UCSD-AML1 (cell line): ENCODE data around the gene SCGB3A1.

Source experiments
- DNase-seq: peaks from one replicate; lab custom pipeline; 2025; ENCODE audit not compliant: unreplicated experiment; lab: John Stamatoyannopoulos, UW

SCGB3A1 gene

DNA sequence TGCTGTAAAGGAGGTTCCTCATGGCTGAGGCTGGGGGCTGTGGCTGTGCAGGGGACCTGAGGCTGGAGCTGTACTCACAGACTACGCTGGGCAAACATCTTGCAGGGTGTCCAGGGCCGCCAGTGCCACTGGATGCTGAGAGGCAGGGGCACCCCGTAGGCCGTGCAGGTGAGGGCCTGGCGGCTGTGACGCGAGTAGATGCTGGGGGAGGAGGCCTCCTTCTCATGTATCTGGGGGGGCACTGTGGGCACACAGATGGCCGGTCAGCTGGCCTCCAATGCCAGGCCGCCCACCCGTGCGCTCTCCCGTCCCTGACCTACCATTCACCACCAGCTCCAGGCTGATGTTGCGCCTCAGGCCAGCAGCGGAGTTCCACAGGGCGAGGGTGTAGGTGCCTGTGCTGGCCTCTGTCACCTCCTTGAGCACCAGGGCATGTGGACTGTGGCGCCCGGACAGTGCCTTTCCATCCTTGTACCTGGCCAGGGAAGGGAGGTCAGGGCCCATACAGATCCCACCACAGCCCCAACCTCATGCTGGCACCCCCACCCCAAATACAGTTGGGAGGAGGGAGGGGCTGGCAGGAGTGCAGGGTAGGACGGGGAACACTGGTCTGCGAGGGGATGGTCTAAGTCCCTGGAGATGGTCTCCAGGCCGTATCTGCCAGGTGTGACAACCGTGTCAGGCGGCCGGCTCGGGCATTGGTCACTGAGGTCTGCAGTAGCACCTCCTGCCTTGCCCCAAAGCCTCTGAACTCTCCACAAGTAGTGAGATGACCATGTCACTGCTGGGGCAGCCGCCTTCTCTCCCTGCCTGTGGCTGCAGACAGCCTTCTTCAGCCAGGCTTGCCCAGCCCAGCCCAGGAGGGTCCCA, 34.7 kb upstream of the SCGB3A1 start:
- DNase-seq, result no peak

DNA sequence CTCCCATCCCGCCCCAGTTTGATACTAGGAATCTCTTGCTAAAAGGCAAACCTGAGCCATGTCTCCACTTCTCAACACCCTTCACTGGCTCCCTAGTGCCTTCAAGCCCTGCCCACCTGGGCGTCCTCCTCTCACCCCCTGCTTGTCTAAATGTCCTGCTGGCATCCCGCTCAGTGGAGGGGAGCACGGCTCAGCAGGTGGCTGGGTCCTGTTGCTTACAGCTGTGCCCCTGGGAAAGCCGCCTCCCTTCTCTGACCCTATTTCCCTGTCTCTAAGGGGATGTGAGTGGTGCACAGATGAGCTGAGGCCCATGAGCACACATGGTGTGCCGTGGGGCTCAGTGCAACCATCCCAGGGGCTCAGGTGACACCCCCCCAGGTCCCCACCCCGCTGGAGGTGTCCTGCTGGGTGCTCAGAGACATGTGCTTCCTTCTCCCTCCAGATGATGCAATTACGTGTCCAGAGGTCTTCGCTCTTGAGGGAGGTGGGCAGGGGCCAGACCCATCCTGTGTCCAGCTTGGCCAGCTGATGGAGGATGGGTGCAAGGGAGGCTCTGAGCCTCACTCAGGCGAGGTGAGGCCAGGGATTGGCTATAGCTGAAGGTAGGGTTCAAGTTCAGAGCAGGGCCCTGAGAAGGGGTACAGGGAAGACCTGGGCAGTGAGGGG, 34.0 kb upstream of the SCGB3A1 start:
- DNase-seq, result no peak

DNA sequence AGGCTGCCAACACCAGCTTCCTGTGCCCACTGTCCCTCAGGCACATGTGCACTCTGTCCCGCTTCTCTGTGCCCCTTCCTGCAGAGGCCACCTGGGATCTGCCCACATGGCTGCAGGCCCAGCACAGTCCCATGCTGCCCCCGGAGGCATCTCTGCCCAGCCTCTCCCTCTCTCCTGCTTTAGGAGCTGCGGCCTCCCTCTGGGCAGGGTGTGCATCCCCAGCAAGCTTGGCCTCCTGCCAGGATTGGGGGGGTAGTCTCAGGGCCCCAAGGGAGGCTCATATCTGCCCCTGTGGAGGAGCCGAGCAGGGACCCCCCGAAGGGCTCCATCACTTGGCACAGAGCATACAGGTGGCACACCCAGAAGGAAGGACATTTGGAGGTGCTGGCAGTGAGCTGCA, 33.3 kb upstream of the SCGB3A1 start:
- DNase-seq, result no peak

DNA sequence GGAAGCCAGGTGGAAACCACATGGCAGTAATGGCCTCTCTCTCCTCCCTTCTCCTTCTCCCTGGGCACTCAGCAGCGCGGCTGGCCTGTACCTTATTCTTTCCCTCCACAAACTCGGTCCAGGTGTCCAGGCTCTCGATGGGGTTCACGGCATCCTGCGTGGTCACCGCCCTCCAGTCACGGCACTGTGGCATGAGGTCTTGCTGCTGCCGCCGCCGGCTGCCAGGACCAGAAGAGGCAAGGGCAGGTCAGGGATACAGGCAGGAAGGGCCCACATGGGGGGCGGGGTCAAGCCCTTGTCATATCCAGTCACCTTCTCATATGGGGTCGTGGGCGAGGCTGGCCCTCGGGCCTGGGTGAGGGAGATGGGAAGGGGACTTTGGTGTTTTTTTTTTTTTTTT, 32.5 kb upstream of the SCGB3A1 start:
- no peak for DNase-seq

DNA sequence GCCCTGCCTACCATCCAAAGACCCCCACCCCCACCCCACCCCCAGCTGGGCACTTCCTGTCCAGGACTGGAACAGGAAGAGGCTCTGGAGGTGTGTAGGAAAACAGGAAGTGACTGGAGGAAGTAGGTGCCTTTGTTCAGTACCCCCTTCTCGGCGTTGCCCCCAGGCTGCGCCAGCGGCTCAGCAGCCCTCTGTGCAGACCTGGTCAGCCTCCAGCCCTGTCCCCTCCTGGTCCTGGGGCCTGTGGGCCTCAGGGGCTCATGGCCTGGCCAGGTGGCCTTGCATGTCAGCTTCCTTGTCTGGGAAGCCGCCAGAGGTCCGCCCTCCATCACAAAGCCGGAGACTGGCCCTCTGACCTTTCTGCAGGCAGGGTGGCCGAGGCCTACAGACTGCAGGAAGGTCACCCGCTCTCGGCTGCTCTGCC, 32.1 kb upstream of the SCGB3A1 start:
- DNase-seq, result peak; percentile 30

DNA sequence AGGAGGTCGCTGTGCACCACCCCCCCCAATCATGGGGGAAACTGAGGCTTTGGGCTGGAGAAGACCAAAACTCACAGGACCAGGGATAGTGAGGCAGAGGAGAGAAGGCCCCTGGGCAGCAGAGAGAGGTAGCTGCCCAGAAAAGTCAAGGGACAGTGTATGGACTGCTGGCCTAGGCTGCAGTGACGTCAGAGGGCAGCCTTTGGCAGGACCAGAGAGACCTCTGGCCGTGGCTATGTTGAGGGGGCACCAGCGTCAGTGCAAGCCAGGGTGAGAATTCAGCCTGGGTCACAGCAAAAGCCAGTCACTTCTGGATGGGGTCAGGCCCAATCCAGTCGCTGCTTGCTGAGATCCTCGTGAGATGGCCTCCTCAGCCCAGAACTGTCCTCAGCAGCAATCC, 31.6 kb upstream of the SCGB3A1 start:
- DNase-seq, result no peak

DNA sequence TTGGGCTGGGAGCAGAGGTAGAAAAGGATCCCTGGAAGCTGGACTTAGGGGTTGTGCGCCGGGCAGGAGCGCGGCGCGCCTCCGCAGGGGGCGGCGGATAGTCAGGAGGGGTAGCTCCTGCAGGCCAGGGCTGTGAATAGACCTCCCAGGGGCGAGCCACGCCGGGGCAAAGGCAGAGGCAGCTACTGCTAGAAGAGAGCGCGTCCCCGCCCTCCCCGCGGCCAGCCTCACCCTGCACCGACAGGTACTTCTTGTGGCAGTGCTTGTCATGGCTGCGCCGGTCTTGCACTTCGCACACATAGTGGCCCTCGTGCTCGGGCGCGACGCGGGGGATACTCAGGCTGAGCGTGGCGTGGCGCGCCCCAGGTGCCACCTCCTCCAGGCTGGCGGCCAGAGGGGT, 30.0 kb upstream of the SCGB3A1 start:
- no peak for DNase-seq

DNA sequence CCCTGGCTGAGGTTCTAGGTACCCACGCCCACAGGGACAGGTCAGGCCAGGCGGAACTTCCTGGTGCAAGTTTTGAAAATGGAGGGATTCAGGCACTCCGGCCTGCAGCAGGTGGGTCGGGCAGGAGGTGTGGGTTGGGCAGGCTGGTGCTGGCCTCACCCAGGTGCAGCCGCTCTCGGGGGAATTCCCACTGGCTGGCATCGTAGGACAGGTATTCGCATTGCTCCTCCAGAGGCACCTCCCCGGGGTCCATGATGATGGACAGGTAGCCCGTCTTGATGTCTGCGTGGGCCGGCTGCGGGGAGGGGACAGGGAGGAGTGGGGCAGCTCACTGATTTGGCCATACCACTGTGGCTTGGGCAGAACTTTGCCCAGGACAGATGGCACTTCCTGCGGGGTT, 28.7 kb upstream of the SCGB3A1 start:
- DNase-seq, result no peak

DNA sequence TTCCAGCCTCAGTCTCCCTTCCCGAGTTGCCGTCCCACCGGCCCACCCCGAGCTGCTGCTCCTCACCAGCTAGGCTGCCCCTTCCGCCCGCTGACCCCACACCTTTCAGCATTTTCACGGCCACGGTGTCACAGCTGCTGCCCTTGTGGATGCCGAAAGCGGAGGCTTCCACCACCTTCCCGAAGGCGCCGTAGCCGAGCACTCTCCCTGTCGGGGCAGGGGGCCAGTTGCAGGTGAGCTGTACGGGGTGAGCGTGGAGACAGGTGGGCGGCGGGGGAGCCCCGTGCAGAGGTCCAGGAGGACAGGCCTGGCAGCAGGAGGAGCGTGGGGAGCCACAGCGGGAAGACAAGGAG, 28.2 kb upstream of the SCGB3A1 start:
- no peak for DNase-seq

DNA sequence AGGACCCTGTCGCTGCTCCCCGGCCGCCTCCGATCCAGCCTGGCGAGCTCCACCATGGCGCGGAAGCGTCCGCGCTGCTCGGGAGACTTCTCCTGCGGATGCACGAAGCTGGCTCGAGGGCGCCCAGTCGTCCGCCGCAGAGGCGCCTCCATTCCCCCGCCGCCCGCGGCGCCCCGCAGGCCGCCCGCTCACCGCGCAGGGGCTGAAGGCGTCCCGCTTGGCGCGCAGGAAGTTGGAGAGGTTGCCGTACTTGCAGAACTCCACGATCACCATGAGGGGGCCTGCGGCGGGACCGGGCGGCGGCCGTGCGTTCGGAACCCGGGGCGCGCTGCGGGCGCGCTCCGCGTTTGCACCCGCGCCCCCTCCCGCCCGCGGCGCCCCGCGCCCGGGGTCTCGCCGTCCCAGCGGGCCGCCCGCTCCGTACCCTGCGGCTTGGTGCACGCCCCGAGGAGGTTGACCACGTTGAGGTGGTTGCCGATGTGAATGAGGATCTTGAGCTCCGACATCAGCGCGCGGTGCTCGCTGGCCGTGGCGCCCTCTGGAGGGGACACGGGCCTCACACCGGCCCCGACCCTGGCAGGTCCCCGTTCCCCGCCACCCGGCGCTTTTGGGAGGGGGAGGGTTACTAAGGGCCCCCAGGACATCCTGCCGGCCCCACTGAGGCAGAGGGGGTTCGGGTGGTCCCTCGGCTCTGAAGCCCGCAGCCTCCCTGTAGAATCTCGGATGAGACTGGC, 27.7 kb upstream of the SCGB3A1 start:
- DNase-seq, result no peak

DNA sequence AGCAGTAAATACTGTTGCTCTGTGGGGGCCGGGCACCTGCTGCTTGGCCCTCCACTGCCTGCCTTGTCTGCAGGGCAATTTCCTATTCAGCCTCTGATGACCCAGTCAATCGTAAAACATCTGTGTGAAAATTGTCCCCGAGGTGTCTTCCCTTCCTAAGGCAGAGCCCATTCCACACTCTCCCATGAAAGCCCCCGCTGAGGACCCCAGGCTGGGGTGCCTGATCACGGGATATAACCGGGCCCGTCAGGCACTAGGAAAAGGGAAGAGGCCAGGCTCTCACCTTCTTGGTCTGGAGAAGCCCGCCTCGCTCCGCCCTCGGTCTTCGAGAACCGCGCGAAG, 27.2 kb upstream of the SCGB3A1 start:
- no peak for DNase-seq

DNA sequence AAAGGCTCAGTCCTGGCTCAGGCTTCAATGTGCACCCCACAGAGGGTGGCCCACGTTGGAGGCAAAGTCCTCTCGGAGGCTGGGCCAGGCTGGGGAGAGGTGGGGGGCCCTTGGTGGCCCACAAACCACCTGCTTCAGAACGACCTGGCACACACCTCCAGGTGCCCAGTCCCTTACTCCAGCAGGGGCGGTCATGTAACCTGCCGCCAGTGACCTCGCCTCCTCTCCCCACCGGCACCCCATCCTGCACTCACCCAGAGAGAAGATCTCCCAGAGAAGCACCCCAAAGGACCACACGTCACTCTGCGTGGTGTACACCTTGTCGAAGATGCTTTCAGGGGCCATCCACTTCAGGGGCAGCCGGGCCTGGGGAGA, 22.5 kb upstream of the SCGB3A1 start:
- DNase-seq, result no peak

DNA sequence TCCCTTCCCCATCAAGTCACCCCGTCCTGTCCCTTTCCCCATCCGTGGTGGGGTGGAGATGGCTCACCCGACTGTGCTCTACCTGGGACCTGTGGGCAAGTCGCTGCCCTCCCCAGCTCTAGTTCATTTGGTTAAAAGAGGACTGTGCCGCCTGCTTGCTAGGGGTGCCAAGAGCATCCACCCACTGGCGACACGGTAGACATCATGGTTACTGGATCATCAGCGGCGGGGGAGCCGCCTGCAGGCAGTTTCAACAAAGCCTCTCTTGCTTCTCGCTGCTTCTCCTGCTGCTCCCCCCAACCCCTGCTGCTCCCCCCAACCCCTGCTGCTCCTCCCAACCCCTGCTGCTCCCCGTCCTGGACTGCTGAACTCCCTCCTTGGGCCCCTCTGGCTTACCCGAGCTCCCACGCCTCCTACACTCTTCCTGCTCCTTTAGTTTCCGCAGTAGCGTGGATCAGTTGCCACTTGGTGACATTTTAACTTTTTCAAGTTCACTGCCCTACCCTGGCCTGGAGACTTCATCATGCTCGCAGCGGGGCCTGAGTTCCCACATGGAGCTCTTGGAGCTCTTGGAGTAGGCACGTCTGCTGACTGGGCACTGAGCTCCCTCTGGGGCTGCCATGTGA, 22.0 kb upstream of the SCGB3A1 start:
- no peak for DNase-seq

DNA sequence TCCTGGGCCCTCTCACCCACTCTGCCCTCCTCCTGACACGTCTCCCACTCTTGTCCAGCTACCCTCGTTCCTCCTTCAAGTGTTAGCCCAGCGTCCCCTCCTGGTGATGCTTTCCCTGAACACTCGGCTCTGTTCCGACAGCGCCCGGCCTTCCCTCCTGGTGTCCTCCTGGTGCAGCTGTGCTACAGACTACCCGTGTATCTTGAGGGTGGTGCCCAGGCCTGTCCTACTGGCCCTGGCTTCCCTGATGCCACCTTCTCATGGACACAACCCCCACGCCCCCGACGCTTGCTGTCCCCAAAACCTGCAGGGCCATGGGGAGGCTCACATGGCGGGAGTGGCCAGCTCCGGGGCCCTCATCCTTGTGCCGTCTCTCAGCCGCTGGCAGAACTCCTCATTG, 21.4 kb upstream of the SCGB3A1 start:
- DNase-seq, result no peak

DNA sequence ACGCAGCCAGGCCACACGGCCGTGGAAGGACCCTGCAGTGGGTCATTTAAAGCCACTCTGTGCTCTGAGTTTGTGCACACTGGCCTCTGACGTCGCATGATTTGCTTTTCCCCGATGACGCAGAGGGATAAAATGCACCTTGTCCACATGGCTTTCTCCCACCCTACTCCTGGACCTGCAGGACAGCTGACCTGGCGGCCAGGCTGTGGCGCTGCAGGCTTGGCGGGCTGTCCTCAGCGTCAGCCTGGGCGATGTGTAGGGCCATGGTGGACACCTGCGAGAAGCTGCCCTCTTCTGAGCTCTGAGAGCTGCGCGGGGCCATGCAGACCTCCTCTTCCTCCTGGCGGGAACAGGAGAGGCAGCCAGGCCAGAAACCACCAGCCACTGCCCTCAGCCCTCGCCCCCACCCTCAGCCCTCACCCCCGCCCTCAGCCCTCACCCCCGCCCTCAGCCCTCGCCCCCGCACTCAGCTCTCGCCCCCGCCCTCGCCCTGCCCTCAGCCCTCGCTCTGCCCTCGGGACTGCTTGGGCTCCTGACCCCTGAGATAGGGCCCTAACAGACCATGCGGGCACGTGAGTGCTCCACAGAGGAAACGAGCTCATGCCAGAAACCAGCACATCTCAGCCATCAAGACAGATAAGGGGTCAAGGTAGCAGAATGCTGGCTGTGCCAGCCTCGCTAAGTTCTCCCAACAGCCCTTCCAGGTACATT, 20.0 kb upstream of the SCGB3A1 start:
- no peak for DNase-seq

DNA sequence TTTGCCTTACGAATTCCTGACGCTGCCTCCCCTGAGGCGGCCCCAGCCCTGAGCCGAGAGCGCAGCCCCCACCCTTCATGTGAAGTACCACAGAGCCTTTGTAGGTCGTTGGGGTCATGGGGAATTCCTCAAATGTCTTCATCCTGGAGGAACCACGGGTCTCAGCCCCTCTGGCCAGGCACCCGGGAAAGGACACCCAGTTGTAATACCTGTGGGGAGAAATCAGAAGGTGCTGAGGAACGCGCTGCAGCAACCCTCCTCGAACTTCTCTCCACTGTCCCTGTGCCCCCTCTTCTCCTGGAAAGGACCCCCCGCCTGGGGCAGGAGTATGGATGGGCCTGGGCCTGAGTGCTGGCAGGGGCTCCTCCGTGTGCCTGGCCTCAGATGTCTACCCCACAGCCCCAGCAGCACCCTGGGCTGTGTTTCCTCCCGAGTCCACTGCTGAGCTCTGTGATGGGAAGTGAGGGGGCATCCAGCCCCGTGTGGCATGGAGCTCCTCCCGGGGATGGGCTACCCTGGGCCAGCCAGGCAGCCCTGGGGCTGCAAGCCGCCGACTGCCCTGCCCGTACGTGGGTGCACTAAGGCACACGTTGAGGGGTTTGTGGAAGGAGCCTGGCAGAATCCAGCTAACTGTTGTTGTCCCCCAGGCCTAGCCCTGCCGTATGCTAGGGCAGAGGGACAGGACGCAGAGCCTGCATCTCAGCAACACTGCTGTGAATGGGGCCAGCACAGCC, 18.7 kb upstream of the SCGB3A1 start:
- no peak for DNase-seq

DNA sequence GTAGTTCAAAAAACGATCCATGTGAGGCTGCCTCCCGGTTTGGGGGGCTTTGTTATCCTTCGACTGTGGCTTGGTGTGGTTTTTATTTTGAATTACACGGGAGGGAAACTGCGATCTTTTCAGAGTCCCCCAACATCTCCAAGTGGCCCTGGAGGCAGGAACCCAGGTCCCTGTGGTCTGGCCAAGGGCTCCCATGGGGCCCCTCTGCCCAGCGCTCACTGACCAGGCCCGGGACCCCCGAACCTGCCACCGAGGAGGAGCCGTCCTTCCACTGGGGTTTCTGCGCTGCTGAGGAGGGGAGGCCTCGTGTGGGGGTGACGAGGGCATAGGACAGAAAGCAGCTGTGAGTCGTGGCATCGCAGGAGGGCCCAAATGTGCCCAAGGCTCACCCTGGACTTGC, 18.1 kb upstream of the SCGB3A1 start:
- DNase-seq, result no peak

DNA sequence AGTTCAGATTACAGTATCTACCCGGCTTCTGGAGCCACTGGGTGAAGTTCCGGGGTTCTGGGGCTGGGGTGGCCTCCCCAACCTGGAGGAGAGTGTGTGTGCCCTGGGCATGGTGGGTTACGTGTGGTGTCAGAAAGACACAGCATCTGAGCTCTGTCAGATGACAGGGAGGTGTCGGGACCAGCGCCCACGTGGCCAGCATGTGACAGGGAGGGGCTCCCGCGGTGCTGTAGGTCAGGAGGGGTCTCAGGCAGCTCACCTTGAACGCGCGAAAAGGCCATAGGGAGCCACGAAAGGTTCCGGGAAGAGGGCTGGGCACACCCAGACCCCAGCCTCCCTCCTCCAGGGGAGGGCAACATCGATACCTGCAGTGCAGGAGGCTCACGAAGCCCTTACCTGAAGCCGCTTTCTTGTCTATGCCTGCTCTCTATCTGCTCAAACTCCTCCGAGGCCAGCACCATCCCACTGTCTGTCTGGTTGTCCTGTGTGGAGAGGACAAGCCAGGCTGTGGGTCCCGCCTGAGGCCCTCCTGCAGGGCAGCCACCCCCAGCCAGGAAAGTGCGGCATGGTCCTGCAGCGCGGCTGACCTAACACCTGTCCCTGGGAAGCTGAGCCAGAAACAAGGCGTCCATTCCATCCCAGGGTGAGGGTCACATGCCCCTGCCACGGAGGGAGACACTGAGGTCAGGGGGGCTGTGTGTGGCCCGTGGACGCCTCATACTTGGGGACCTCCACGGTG, 17.4 kb upstream of the SCGB3A1 start:
- no peak for DNase-seq

DNA sequence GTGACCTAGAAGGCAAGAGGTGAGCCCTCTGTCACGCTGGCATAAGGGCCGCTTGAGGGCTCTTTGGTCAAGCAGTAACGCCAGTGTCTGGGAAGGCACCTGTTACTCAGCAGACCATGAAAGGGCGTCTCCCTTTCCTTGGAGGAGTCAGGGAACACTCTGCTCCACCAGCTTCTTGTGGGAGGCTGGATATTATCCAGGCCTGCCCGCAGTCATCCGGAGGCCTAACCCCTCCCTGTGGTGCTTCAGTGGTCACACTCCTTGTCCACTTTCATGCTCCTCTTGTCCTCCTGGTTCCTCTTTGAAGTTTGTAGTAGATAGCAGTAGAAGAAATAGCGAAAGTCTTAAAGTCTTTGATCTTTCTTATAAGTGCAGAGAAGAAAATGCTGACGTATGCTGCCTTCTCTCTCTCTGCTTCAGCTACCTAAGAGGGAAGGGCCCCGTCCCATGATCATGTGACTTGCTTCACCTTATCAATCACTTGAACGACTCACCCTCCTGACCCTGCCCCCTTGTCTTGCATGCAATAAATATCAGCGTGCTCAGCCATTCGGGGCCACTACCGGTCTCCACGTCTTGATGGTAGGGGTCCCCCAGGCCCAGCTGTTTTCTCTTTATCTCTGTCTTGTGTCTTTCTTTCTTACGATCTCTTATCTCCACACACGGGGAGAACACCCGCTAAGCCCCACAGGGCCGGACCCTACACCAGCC, 16.7 kb upstream of the SCGB3A1 start:
- no peak for DNase-seq
